Midbrain (tissue), 1 donor: Measurements from ENCODE around the gene RPL39L.
A peak's percentile ranks its signal among the peaks of the same experiment; 100 is the strongest.
"Not testable (repeated sequence)": the region's sequence is repeated elsewhere in the genome, so short reads cannot be mapped to it uniquely, and the experiment has no call there.

Source experiments
- DNase-seq: peaks from one replicate; lab custom pipeline; 2025; lab: John Stamatoyannopoulos, UW

Gene RPL39L

GRCh38 chr3:187139126-187139894 is at the start of gene RPL39L:
RPL39L (minus strand) TSS chr3:187139496; CDS start chr3:187121300, 18,196 bp downstream.
- peak; percentile 79 for DNase-seq

- no peak for DNase-seq
Observed at GRCh38 chr3:187188931-187189330, 49.6 kb upstream of the RPL39L start.

GRCh38 chr3:187186801-187187421 is 47.6 kb upstream of the RPL39L start:
- no peak for DNase-seq

GRCh38 chr3:187186375-187186774 is 47.1 kb upstream of the RPL39L start:
- DNase-seq: no peak

GRCh38 chr3:187185759-187186158 is 46.5 kb upstream of the RPL39L start:
- no peak for DNase-seq

DNA sequence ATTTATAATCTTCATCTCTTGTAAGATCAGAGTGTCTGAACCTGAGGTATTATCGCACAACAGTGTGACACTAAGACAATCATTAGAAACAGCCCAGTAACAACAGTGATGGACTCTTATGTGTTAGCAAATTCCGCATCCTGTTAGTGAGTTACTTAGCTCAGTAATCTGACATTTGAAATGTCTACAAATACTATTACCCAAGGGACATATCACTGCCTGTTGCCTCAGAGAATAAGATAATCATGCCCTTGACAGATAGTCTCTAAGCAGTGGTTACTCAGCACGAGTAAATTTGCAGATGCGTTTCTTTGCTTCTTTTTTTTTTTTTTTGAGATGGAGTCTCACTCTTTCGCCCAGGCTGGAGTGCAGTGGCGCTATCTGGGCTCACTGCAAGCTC is 44.6 kb upstream of the RPL39L start:
- no peak for DNase-seq

- DNase-seq: no peak
Observed at GRCh38 chr3:187183210-187183862, 44.0 kb upstream of the RPL39L start.

- no peak for DNase-seq
Observed at GRCh38 chr3:187181454-187182170, 42.3 kb upstream of the RPL39L start.

GRCh38 chr3:187172929-187173328 is 33.6 kb upstream of the RPL39L start:
- no peak for DNase-seq

GRCh38 chr3:187170911-187171310 is 31.6 kb upstream of the RPL39L start:
- DNase-seq: not testable (repeated sequence)

DNA sequence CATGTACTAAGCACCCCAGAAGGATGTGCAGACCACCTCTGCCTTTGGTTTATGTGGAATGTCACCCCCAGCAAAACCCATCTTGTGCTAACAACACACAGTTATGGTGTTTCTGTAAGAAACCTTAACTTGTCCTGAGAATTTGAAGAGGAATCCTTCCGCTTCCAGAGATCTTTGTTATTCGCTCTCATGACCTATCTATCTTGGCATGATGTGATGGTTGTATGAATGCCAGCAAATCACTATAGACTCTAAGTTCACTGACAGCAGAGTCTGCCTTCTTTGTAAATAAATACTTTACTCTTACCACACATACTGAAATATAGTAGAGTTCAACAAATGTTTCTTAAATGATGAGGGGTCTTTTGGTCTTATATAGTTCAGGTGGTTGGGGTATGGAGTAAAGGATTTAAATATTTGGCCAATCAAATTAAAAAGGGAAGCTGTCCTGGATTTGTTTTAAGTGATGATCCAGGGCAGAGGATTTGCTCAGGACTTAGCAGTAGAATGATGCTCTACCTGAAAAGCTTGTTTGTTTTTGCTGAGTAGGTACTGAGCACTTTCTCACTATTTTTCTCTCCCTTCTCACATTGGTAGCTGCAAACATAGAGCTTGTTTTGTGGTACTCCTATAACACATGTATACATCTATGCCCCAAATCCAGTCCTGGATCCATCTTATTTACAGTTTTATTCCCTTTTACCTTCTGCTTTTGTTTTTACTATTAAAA is 30.1 kb upstream of the RPL39L start:
- DNase-seq: no peak

DNA sequence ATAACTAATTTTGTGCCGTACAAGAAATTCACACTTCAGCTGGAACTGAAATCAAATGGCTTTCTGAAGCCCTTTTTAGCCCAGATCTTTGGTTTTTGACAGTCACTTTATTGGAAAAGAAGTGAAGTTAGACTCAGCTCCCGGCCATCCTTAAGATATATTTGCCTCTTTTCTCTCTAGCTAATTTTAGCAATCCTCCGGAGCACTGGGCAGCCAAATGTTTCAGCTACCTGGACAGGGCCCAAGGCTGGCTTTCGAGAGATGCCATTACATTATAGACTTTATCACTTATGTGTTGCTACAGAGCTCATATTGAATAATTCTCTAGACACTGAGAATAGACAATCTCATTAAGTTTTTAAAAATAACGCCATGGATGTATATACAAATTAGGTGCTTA is 28.5 kb upstream of the RPL39L start:
- DNase-seq: no peak

DNA sequence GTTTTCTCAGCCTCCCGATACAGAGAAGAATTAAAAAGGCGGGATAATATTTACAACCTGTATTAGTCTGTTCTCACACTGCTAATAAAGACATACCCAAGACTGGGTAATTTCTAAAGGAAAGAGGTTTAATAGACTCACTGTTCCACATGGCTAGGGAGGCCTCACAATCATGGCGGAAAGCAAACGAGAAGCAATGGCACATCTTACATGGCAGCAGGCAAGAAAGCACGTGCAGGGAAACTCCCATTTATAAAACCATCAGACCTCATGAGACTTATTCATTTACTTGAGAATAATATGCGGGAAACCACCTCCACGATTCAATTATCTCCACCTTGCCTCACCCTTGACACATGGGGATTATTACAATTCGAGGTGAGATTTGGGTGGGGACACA is 27.5 kb upstream of the RPL39L start:
- DNase-seq: no peak

DNA sequence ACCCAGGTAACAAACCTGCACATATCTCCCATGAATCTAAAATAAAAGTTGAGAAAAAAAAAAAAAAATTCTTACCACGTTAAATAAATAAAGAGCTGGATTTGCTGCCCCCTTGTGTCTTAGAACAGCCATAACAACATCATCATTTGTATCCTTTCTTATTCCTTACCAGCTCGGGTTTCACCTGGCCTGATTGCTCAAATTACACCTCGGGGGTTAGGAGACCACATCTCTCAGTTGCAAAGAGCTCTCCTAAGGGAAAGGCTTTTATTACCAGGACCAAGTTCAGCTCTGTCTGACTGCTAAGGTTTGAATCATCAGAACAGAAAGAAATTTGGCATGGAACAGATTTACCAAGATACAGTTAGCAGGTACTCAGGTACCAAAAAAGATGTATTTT is 25.8 kb upstream of the RPL39L start:
- DNase-seq: peak; percentile 2

DNA sequence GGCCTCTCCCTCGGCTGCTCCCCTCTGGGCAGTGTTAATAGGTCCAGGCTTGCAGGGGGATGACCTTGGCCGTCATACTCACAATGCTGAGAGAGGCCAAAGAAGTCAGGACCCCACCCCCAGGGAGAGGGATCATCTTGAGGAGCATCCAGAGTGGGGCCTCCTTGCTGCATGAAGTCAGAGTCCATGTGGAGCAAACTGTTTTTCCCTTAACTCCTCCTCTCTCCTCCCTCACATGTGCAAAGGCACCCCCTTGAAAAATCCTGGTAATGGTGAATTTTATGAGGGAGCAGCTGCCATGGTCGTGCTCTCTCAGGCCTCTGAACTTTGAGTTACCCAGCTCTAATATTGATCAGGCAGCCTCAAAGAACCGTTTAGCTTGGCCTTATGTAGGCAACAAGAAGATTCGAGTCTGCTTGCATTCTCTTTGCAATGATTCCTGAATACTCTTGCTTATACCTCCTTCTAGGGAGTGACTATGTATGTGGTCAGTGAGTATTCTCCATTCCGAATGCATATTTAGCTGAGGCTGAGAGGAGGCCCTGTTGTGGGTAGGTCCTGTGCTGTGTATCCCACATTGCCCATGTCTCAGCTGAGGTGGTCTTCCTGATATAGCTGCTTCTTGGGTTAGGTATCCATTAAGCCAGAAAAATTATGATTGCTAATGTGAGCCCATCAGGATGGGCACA is 23.1 kb upstream of the RPL39L start:
- no peak for DNase-seq

GRCh38 chr3:187161556-187161955 is 22.3 kb upstream of the RPL39L start:
- DNase-seq: no peak

DNA sequence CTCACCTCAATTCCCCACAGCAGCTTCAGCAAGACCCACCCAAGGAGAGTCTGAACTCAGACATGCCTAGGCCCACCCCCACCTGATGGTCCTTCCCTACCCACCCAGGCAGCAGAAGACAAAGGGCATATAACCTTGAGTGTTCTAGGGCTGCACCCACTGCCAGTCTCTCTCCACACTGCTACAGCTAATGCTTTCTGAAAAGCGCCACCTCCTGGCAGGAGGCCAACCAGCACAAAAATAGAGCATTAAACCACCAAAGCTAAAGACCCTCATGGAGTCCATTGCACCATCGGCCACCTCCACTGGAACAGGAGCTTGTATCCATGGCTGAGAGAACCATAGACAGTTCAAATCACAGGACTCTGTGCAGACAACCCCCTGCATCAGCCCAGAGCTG is 11.3 kb upstream of the RPL39L start:
- no peak for DNase-seq

DNA sequence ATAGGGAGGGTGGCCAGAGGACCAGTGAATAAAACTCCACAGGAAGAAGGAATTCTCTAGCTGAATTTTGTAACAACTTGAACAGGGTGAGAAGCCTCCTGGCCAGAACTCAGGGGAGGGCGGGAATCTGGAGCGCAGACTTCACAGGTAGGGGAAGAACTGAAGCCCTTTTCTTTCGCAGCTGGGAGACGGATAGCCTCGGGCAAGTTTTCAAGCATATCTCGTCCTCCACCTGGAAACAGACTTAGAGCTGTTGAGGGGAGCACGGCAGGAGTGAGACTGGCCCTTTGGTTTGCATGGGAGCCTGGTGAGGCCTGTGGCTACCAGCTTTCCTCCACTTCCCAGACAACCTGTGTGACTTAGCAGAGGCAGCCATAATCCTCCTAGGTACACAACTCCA is 10.9 kb upstream of the RPL39L start:
- DNase-seq: no peak

GRCh38 chr3:187146389-187146788 is 7.1 kb upstream of the RPL39L start:
- DNase-seq: no peak

GRCh38 chr3:187145149-187145895 is 6.0 kb upstream of the RPL39L start:
- DNase-seq: no peak

DNA sequence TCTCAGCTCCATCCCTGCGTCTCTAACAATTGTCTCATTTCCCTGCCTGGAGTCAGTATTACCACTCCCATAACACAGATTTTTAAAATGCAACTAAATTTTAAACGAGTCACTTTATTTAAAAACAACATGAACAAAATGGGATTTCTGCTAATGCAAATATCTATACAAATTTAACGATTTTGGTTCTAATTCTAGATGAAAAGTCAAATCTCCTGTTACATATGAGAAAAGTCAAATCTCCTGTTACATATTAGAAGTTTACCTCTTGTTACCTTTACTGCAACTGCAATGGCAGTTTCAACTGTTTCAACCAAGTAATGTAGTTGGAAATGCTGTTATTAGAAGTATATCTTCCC is 578 bp upstream of the RPL39L start:
- no peak for DNase-seq
